ENCODE data around the gene SCLT1.

DNA sequence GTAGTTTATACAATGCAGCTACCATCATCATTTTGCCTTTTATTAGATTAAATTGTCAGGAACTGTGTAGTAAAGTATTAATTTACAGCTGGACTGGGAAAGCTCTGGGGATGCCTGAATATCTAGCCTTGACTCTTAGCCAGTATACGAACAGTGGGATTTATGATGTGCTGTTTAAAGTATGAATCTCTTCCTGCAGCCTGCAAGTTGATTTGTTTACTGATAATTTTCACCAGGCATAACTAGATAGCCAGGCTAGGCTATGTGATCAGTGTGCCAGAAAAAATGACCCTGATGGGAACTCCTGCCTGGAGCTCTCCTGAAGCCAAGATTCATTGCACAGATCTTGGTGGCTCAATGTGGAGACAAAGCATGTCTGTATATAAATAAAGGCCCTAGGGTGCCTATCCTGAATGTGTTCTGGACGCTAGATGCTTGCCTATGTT lies 119.2 kb downstream of the SCLT1 start:
- TF ChIP-seq, protein P1, sequence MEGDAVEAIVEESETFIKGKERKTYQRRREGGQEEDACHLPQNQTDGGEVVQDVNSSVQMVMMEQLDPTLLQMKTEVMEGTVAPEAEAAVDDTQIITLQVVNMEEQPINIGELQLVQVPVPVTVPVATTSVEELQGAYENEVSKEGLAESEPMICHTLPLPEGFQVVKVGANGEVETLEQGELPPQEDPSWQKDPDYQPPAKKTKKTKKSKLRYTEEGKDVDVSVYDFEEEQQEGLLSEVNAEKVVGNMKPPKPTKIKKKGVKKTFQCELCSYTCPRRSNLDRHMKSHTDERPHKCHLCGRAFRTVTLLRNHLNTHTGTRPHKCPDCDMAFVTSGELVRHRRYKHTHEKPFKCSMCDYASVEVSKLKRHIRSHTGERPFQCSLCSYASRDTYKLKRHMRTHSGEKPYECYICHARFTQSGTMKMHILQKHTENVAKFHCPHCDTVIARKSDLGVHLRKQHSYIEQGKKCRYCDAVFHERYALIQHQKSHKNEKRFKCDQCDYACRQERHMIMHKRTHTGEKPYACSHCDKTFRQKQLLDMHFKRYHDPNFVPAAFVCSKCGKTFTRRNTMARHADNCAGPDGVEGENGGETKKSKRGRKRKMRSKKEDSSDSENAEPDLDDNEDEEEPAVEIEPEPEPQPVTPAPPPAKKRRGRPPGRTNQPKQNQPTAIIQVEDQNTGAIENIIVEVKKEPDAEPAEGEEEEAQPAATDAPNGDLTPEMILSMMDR (conservative IDR thresholded peaks at IDR 0.05; ENCODE audit: low read depth, low read length): no peak
- no peak for TF ChIP-seq EZH2 (IDR thresholded peaks at IDR 0.05; ENCODE audit: borderline replicate concordance, low read depth, low read length, poor library complexity, severe bottlenecking)

All from A673 (cell line).